Chondrocyte (in vitro differentiated cells): ENCODE data around the gene DNTTIP2. TPM values are rescaled to one million over a fixed set of nuclear protein-coding genes. Genes with fewer than 3 reads are reported as not detected.

Experiments used
- DNase-seq: peaks from one replicate; pipeline ENCODE4 v3.0.0; 2021; ENCODE audit warnings: mixed read lengths, low spot score
- H3K27ac Mint-ChIP-seq: one replicate; pipeline ENCODE4 v1.8.0; 2021; ENCODE audit warnings: mild to moderate bottlenecking, moderate library complexity, mixed read lengths; ENCODE audit not compliant: unreplicated experiment
- H3K27me3 Mint-ChIP-seq: 2 replicates; pipeline ENCODE4 v1.8.0; 2021; ENCODE audit warnings: low read depth, mixed read lengths
- H3K36me3 Mint-ChIP-seq: 2 replicates; pipeline ENCODE4 v1.8.0; 2021; ENCODE audit warnings: low read depth, mixed read lengths
- H3K4me1 Mint-ChIP-seq: 2 replicates; pipeline ENCODE4 v1.8.0; 2021; ENCODE audit warnings: low read depth, mild to moderate bottlenecking, mixed read lengths
- H3K4me3 Mint-ChIP-seq: one replicate; pipeline ENCODE4 v1.8.0; 2021; ENCODE audit warnings: mild to moderate bottlenecking, moderate library complexity, mixed read lengths; ENCODE audit not compliant: unreplicated experiment
- H3K9me3 Mint-ChIP-seq: 2 replicates; pipeline ENCODE4 v1.8.0; 2021; ENCODE audit warnings: low read depth, mixed read lengths
- total RNA-seq: library from RNA; stranded (reverse); gene quantifications from 3 replicates; pipeline ENCODE4 v1.2.1, GENCODE V29; 2021
- TF ChIP-seq, protein P1 (sequence below): fragments of 200-600 bp; sonication (generic); IDR thresholded peaks from 2 replicates; pipeline ENCODE4 v1.5.0; 2021; ENCODE audit warnings: antibody characterized with exemption, mild to moderate bottlenecking, moderate library complexity

The DNTTIP2 gene
- total RNA-seq, 1 donor from 2014 or later: 39.1 TPM

- Mint-ChIP-seq H3K9me3 (peaks cover 11% of the 10 kb centered on the region), H3K4me1 (peaks cover 31% of the 10 kb centered on the region), H3K27ac (no peak overlapping the region), H3K36me3 (peaks cover 1% of the 10 kb centered on the region), H3K27me3 (no peaks in the 10 kb centered on the region), H3K4me3 (peak overlapping the region; percentile 79)
- TF ChIP-seq, protein P1, sequence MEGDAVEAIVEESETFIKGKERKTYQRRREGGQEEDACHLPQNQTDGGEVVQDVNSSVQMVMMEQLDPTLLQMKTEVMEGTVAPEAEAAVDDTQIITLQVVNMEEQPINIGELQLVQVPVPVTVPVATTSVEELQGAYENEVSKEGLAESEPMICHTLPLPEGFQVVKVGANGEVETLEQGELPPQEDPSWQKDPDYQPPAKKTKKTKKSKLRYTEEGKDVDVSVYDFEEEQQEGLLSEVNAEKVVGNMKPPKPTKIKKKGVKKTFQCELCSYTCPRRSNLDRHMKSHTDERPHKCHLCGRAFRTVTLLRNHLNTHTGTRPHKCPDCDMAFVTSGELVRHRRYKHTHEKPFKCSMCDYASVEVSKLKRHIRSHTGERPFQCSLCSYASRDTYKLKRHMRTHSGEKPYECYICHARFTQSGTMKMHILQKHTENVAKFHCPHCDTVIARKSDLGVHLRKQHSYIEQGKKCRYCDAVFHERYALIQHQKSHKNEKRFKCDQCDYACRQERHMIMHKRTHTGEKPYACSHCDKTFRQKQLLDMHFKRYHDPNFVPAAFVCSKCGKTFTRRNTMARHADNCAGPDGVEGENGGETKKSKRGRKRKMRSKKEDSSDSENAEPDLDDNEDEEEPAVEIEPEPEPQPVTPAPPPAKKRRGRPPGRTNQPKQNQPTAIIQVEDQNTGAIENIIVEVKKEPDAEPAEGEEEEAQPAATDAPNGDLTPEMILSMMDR: no peak
- DNase-seq: no peak
Measured at GRCh38 chr1:93910305-93910704, 31.3 kb upstream of the DNTTIP2 start.

DNA sequence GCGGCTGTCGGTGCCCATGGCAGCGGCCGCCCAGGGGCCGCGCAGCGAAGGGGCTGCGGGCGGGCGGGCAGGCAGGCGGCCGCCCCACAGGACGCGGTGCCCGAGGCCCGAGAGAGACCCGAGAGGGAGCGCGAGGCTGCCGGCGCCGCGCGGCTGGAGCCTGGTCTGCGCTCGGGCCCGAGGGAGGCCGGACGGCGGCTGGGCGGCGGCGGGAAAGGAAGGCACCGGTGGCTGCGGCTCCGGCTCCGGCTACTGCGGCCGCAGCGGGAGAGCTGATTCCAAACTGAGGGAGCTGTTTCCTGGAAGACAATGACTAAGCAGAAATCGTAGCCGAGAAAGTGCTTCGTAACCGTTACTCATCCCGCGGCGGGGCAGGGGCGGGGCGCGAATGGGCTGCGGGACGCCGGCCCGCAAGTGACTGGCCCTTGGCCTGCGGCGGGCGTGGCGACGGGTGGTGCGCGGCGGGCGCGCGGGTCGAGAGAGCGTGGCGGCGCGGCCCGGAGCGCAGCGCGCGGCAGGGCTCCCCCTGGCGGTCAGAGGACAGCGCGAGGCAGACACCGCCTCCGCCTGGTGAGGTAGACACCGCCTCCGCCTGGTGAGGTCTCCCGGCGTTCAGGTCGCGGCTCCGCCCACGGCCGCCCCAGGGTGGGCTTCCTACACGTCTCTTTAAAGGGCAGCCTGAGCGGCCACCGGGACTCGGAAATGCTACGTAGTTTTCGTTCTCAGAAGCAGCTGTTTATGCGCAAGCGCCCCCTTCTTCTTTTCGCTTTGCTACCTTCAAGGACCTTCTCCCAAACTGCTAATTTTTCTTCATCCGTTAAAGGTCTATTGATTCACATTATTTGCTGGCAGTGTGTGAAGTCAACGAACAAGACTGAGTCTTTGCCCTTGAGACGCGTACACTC is 30.4 kb upstream of the DNTTIP2 start, which contains the start of gene GCLM:
TSS of gene GCLM (minus strand) at position 285 of the 905 bp plus-strand sequence. CDS start at position 18, 267 bp downstream.
- Mint-ChIP-seq H3K4me1 (peaks cover 37% of the 10 kb centered on the region), H3K36me3 (peaks cover 1% of the 10 kb centered on the region), H3K27me3 (no peaks in the 10 kb centered on the region), H3K4me3 (peak within 1 kb of the TSS; percentile 86), H3K27ac (peak within 1 kb of the TSS; percentile 82), H3K9me3 (peaks cover 7% of the 10 kb centered on the region)
- TF ChIP-seq, protein P1: peak; percentile 93
- peak; percentile 95 for DNase-seq

GRCh38 chr1:93908394-93909145 is 29.6 kb upstream of the DNTTIP2 start:
- H3K9me3 Mint-ChIP-seq: peaks cover 7% of the 10 kb centered on the region
- peak overlapping the region; percentile 86 for H3K4me3 Mint-ChIP-seq
- H3K27me3 Mint-ChIP-seq: no peaks in the 10 kb centered on the region
- DNase-seq: no peak
- TF ChIP-seq, protein P1: no peak
- peaks cover 1% of the 10 kb centered on the region for H3K36me3 Mint-ChIP-seq
- H3K4me1 Mint-ChIP-seq: peaks cover 45% of the 10 kb centered on the region
- H3K27ac Mint-ChIP-seq: peak overlapping the region; percentile 77

- peak overlapping the region; percentile 86 for H3K4me3 Mint-ChIP-seq
- peaks cover 1% of the 10 kb centered on the region for H3K36me3 Mint-ChIP-seq
- H3K9me3 Mint-ChIP-seq: peaks cover 7% of the 10 kb centered on the region
- no peaks in the 10 kb centered on the region for H3K27me3 Mint-ChIP-seq
- TF ChIP-seq, protein P1: no peak
- H3K27ac Mint-ChIP-seq: peak overlapping the region; percentile 78
- DNase-seq: no peak
- H3K4me1 Mint-ChIP-seq: peaks cover 45% of the 10 kb centered on the region
Measured at GRCh38 chr1:93907718-93908117, 28.7 kb upstream of the DNTTIP2 start.

DNA sequence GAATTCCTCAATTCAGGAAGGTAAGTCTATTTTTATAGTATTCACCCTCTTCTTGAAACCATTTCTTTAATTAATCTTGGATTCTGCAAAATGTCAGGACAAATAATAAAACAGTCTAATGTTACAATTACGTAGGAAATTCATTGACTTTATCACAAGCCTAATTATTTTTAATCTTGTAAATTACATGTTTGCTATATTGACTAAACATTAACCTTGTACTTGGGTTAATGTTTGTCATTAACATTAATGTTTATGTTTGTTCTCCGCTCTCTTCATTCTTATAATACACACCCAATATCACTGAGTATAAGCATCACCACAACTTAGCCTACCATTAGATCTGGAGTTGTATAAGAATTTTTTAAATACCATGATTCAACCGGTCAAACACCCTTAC is 27.5 kb upstream of the DNTTIP2 start:
- DNase-seq: no peak
- peaks cover 45% of the 10 kb centered on the region for H3K4me1 Mint-ChIP-seq
- H3K4me3 Mint-ChIP-seq: no peak overlapping the region
- H3K27ac Mint-ChIP-seq: no peak overlapping the region
- H3K27me3 Mint-ChIP-seq: no peaks in the 10 kb centered on the region
- TF ChIP-seq, protein P1: no peak
- H3K9me3 Mint-ChIP-seq: peaks cover 2% of the 10 kb centered on the region
- H3K36me3 Mint-ChIP-seq: peaks cover 1% of the 10 kb centered on the region
